Activated T-cell treated with anti-CD3 and anti-CD28 coated beads, Interleukin-2, amount 50 U/mL, for 72 hours (primary cell): ENCODE data around the gene CFAP206. TPM values are rescaled to one million over a fixed set of nuclear protein-coding genes. Genes with fewer than 3 reads are reported as not detected.

Experiments
- ATAC-seq, 2 donors: fragments of 150-1000 bp; cut with Tn5 transposase; replicated peaks in 1 of 2; 2 replicates each; pipeline ENCODE4 v1.10.0; 2021; ENCODE audit warnings: moderate library complexity in 2 of 2, mild to moderate bottlenecking in 1 of 2
- DNase-seq, 2 donors: peaks; one replicate each; pipeline ENCODE4 v3.0.0; 2021 to 2022; ENCODE audit warnings: mixed read lengths in 1 of 2
- H3K27ac Mint-ChIP-seq: one replicate; pipeline ENCODE4 v1.8.0; 2022; ENCODE audit warnings: mild to moderate bottlenecking, moderate library complexity, mixed read lengths
- H3K27me3 Mint-ChIP-seq: one replicate; pipeline ENCODE4 v1.8.0; 2022; ENCODE audit warnings: low read depth, mixed read lengths
- H3K36me3 Mint-ChIP-seq, 2 donors: one replicate each; pipeline ENCODE4 v1.8.0; 2022; ENCODE audit warnings: mixed read lengths in 2 of 2, mild to moderate bottlenecking in 1 of 2; ENCODE audit not compliant: insufficient read depth in 2 of 2
- H3K4me1 Mint-ChIP-seq: one replicate; pipeline ENCODE4 v1.8.0; 2022; ENCODE audit warnings: low read depth, mixed read lengths
- H3K4me3 Mint-ChIP-seq, 2 donors: one replicate each; pipeline ENCODE4 v1.8.0; 2022; ENCODE audit warnings: mild to moderate bottlenecking in 2 of 2, mixed read lengths in 2 of 2, moderate library complexity in 2 of 2
- H3K9me3 Mint-ChIP-seq, 2 donors: one replicate each; pipeline ENCODE4 v1.8.0; 2022; ENCODE audit warnings: mixed read lengths in 2 of 2
- total RNA-seq, 2 donors: library from RNA; stranded (reverse); gene quantifications; one replicate each; pipeline ENCODE4 v1.2.3, GENCODE V29; 2022

Gene CFAP206
- total RNA-seq, result not detected

GRCh38 chr6:87407901-87408720 is at the start of gene CFAP206:
CFAP206 (plus strand) TSS chr6:87407972; CDS start chr6:87409840, 1,868 bp downstream.
- peak; percentile 77 to 80 for DNase-seq
- H3K27ac Mint-ChIP-seq, result peak within 1 kb of the TSS; percentile 88
- no peaks in the 10 kb centered on the region for H3K36me3 Mint-ChIP-seq
- H3K4me1 Mint-ChIP-seq, result peaks cover 6% of the 10 kb centered on the region
- peak; percentile 90 to 91 for ATAC-seq
- H3K4me3 Mint-ChIP-seq, result peak within 1 kb of the TSS; percentile 88 to 93
- H3K9me3 Mint-ChIP-seq, result no peaks in the 10 kb centered on the region
- H3K27me3 Mint-ChIP-seq, result peaks cover 24% of the 10 kb centered on the region

DNA sequence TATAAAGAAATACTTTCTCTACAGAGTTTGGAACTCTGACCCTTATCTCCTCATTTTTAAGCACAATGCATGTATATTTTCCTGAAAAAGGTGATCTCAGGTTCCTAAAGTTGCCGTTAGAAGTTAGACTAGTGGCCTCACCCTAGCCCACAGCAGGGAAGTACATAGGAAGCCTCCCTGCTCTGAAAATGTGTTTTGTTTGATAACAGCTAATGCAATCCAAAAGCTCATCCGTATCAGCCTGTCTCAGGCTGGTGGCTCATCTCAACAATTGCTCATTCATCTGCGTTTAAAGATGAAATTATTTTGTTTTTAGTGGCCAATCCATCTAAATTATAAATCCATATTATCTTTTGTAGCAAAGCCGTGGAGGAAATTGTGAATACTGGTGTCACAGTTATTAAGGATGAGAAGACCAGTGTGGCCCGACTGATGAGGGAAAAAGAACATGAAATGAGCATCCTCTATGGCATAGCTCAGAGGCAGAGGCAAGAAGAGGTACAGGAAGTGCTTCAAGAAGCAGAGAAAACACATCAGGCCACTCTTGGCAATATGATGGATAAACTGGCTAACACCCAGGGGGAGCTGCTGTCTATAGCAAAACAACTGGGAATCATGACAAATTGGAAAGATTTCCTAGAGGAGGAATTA is 43.0 kb upstream of the CFAP206 start:
- H3K36me3 Mint-ChIP-seq, result peaks cover 1 to 3% of the 10 kb centered on the region in 2 donors
- H3K27ac Mint-ChIP-seq, result no peak overlapping the region
- no peak overlapping the region for H3K4me3 Mint-ChIP-seq
- no peak for DNase-seq
- ATAC-seq, result no peak
- H3K27me3 Mint-ChIP-seq, result no peaks in the 10 kb centered on the region
- peaks cover 2 to 6% of the 10 kb centered on the region in 2 donors for H3K9me3 Mint-ChIP-seq
- H3K4me1 Mint-ChIP-seq, result no peaks in the 10 kb centered on the region

DNA sequence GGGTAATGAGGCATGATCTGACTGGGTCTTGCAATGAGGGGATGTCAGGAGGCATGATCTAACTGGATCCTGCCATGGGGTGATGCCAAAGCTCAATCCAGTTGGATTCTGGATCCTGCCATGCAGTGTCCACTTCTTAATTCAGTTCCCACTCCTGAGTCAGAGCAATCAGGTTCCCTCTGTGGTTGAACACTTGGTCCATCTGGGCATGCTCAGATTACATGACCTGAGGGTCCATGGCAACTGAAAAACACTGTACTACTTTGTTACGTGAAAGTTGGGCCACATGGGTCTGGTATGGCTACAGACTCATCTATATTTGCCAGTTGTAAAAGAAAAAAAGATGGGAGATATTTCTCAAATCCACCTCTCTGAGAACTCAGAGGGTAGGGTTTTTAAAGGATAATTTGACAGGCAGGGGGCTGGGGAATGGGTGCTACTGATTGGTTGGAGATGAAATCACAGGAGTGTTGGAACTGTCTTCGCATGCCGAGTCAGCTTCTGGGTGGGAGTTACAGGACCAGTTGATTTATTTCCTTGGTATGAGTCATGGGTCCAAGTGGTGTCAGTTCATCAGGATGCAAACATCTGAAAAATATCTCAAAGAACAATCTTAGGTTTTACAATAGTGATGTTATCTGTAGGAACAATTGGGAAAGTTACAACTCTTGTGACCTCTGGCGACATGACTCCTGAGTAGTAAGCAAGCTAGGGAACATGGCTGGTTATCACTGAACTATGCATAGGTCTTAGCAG is 41.5 kb upstream of the CFAP206 start:
- Mint-ChIP-seq H3K27ac (no peak overlapping the region), H3K4me1 (no peaks in the 10 kb centered on the region), H3K9me3 (peaks cover 2 to 7% of the 10 kb centered on the region in 2 donors), H3K27me3 (no peaks in the 10 kb centered on the region), H3K36me3 (peaks cover 2 to 3% of the 10 kb centered on the region in 2 donors), H3K4me3 (no peak overlapping the region)
- DNase-seq, result no peak
- ATAC-seq, result no peak

GRCh38 chr6:87366899-87367298 is 40.9 kb upstream of the CFAP206 start:
- Mint-ChIP-seq H3K9me3 (peaks cover 2 to 7% of the 10 kb centered on the region in 2 donors), H3K4me1 (no peaks in the 10 kb centered on the region), H3K27me3 (no peaks in the 10 kb centered on the region), H3K27ac (no peak overlapping the region), H3K36me3 (peaks cover 2 to 3% of the 10 kb centered on the region in 2 donors), H3K4me3 (no peak overlapping the region)
- ATAC-seq, result no peak
- no peak for DNase-seq

DNA sequence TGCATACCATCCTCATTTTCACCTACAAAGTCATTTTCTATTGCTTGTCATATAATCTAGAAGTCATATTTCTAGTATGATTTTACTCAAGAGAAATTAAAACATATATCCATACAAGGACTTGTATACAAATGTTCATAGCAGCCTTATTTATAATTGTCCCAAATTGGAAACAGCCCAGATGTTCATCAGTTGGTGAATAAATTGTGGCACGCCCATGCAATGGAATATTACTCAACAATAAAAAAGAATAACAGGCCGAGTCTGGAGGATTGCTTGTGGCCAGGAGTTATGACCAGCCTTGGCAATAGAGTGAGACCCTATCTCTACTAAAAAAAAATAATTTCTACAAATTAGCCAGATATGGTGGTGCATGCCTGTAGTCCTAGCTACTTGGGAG is 34.4 kb upstream of the CFAP206 start:
- Mint-ChIP-seq H3K4me3 (no peak overlapping the region), H3K27ac (no peak overlapping the region), H3K4me1 (peaks cover 5% of the 10 kb centered on the region), H3K27me3 (no peaks in the 10 kb centered on the region), H3K36me3 (peaks cover 0 to 2% of the 10 kb centered on the region in 2 donors), H3K9me3 (peaks cover 0 to 2% of the 10 kb centered on the region in 2 donors)
- no peak for DNase-seq
- ATAC-seq, result no peak

GRCh38 chr6:87375315-87375714 is 32.5 kb upstream of the CFAP206 start:
- no peak overlapping the region for H3K27ac Mint-ChIP-seq
- DNase-seq (no peak), ATAC-seq (no peak)
- no peak overlapping the region for H3K4me3 Mint-ChIP-seq
- no peaks in the 10 kb centered on the region for H3K36me3 Mint-ChIP-seq
- no peaks in the 10 kb centered on the region for H3K27me3 Mint-ChIP-seq
- H3K9me3 Mint-ChIP-seq, result no peaks in the 10 kb centered on the region
- H3K4me1 Mint-ChIP-seq, result peaks cover 5% of the 10 kb centered on the region

- Mint-ChIP-seq H3K4me1 (peaks cover 5% of the 10 kb centered on the region), H3K27ac (no peak overlapping the region), H3K9me3 (no peaks in the 10 kb centered on the region), H3K27me3 (no peaks in the 10 kb centered on the region), H3K36me3 (no peaks in the 10 kb centered on the region), H3K4me3 (no peak overlapping the region)
- no peak for ATAC-seq
- DNase-seq, result no peak
Measured at GRCh38 chr6:87376643-87377042, 31.1 kb upstream of the CFAP206 start.

DNA sequence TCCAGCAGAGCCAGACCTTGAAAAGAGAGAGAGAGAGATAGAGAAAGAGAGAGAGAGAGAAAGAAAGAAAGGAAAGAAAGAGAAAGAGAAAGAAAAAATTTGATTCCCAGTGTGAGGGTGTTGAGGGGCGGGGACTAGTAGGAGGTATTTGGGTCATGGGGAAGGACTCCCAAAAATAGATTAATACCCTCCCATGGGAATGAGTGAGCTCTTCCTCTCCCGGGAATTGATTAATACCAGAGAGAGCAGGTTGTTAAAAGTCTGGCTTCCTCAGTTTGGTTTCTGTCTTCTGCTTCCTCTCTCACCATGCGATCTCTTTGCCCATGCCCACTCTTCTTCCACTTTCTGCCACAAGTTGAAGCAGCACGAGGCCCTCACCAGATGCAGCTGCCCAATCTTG is 28.8 kb upstream of the CFAP206 start:
- Mint-ChIP-seq H3K27me3 (no peaks in the 10 kb centered on the region), H3K4me1 (peaks cover 5% of the 10 kb centered on the region), H3K4me3 (no peak overlapping the region), H3K9me3 (no peaks in the 10 kb centered on the region), H3K27ac (no peak overlapping the region), H3K36me3 (no peaks in the 10 kb centered on the region)
- DNase-seq, result no peak
- ATAC-seq, result no peak

DNA sequence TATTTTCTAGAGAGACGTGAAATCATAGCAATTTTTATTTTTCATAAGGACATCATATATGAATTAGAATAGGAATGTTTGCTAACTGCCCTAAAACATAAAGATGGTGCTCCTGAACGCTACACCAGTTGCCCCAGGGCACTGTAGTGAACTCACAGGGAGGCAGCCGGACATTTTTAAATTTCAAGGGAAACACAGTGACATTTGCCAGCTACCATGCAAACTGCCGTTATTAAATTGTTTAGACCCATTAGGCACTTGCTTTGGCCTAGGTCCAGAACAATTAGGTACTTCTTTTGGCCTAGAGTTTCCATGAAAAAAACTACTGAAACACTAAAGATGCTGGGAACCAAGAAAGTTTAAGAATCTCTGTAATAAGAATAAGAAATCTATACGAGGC is 24.9 kb upstream of the CFAP206 start:
- no peaks in the 10 kb centered on the region for H3K36me3 Mint-ChIP-seq
- no peak for DNase-seq
- no peaks in the 10 kb centered on the region for H3K27me3 Mint-ChIP-seq
- H3K4me3 Mint-ChIP-seq, result no peak overlapping the region
- no peak overlapping the region for H3K27ac Mint-ChIP-seq
- H3K9me3 Mint-ChIP-seq, result no peaks in the 10 kb centered on the region
- ATAC-seq, result no peak
- H3K4me1 Mint-ChIP-seq, result no peaks in the 10 kb centered on the region

DNA sequence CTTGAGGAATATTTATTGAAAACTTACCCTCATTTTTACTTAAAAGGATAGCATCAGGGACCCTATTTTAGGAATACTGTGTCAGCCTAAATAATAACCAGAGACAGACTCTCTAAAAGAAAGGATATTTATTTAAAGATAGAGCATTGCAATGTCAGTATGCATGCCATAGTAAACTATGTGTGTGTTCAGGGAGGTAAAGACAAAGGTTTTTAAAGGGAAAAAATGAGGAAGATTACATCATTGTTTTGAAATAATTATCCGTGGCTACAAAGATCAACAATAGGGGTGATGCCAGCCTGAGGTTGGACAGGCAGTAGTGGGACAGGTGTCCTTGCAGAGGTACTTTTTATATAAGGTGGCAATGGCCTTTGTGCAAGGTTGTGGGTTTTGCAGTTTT is 23.7 kb upstream of the CFAP206 start:
- no peaks in the 10 kb centered on the region for H3K9me3 Mint-ChIP-seq
- DNase-seq, result no peak
- H3K4me1 Mint-ChIP-seq, result no peaks in the 10 kb centered on the region
- no peak for ATAC-seq
- H3K36me3 Mint-ChIP-seq, result no peaks in the 10 kb centered on the region
- no peak overlapping the region for H3K27ac Mint-ChIP-seq
- H3K4me3 Mint-ChIP-seq, result no peak overlapping the region
- no peaks in the 10 kb centered on the region for H3K27me3 Mint-ChIP-seq

DNA sequence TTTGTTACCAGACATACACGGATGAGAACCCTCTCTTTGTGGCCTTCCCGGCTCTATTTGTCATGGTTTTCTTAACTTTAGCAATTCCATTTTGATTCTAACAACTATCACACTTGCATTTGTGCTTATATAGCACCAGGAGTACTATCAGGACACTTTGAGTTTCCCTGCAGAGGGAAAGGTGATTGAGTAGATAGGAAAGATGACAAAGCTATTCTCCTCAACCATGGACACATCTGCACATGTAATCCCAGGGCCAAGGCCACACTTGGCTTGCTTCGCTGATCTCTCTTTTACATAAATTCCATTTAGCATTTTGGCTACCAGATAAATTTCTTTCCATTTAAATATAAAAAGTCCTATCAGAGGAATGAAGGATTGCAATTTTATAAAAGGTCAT is 23.3 kb upstream of the CFAP206 start:
- H3K4me1 Mint-ChIP-seq, result no peaks in the 10 kb centered on the region
- H3K4me3 Mint-ChIP-seq, result no peak overlapping the region
- no peaks in the 10 kb centered on the region for H3K9me3 Mint-ChIP-seq
- no peaks in the 10 kb centered on the region for H3K36me3 Mint-ChIP-seq
- no peak overlapping the region for H3K27ac Mint-ChIP-seq
- no peak for ATAC-seq
- H3K27me3 Mint-ChIP-seq, result no peaks in the 10 kb centered on the region
- no peak for DNase-seq

GRCh38 chr6:87391334-87391733 is 16.4 kb upstream of the CFAP206 start:
- no peaks in the 10 kb centered on the region for H3K4me1 Mint-ChIP-seq
- no peak overlapping the region for H3K4me3 Mint-ChIP-seq
- H3K9me3 Mint-ChIP-seq, result no peaks in the 10 kb centered on the region
- no peak for ATAC-seq
- no peaks in the 10 kb centered on the region for H3K36me3 Mint-ChIP-seq
- no peak overlapping the region for H3K27ac Mint-ChIP-seq
- DNase-seq, result no peak
- no peaks in the 10 kb centered on the region for H3K27me3 Mint-ChIP-seq

DNA sequence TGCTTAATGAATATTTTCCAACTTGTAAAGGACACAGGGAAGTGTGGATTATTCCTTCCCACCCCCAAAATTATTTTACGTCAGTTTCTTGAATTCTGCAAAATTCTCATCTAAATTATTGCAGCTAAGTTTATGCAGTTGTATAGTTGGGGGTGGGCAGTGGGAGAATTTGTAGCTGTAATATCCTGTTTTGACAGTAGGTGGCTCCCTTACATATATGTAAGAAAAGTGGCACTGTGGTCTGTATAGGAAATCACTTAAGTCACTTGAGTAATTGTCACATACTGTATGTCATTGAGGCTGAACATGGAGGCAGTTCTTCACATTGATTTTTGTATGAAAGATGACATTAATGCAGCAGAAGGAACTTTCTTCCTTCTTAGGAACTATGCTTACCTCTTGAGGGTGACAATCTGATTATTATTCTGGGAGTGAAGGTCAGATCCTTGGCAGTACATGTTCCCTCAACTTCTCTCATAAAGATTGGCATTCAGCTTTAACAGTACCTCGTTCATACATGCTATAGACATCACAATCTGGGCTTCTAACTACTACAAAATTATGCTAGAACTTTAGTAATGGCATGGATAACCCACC is 14.6 kb upstream of the CFAP206 start:
- peak; percentile 24 to 52 for DNase-seq
- Mint-ChIP-seq H3K4me1 (no peaks in the 10 kb centered on the region), H3K27me3 (no peaks in the 10 kb centered on the region), H3K36me3 (no peaks in the 10 kb centered on the region), H3K4me3 (no peak overlapping the region), H3K27ac (peak overlapping the region; percentile 38), H3K9me3 (no peaks in the 10 kb centered on the region)
- peak; percentile 79 to 82 for ATAC-seq
